Mesendoderm (in vitro differentiated cells): Measurements from ENCODE around the gene LRRC15.

ENCODE experiments used
- DNase-seq: peaks from one replicate; pipeline ENCODE4 v3.0.0; 2013
- H2AK5ac ChIP-seq: 2 replicates; pipeline ENCODE4 v1.6.1; 2013; ENCODE audit warnings: low read length, inconsistent platforms
- H2BK120ac ChIP-seq: 2 replicates; pipeline ENCODE4 v1.6.1; 2013; ENCODE audit warnings: low read depth, mild to moderate bottlenecking, low read length, moderate library complexity, mixed read lengths
- H2BK15ac ChIP-seq: replicated peaks from 2 replicates; pipeline ENCODE4 v1.6.1; 2013; ENCODE audit warnings: low read depth, mild to moderate bottlenecking, moderate library complexity
- H2BK5ac ChIP-seq: 2 replicates; pipeline ENCODE4 v1.6.1; 2013; ENCODE audit warnings: low read length, inconsistent platforms
- H3K18ac ChIP-seq: 2 replicates; pipeline ENCODE4 v1.6.1; 2013; ENCODE audit warnings: mild to moderate bottlenecking, low read length, mixed read lengths
- H3K23ac ChIP-seq: one replicate; pipeline ENCODE4 v1.6.1; 2013; ENCODE audit warnings: low read length
- H3K27ac ChIP-seq: 2 replicates; pipeline ENCODE4 v1.5.1; 2013; ENCODE audit warnings: low read depth, mild to moderate bottlenecking, inconsistent platforms, low read length, moderate library complexity
- H3K27me3 ChIP-seq: 2 replicates; pipeline ENCODE4 v1.6.1; 2013; ENCODE audit warnings: low read length, control low read depth, mild to moderate bottlenecking, inconsistent platforms; ENCODE audit not compliant: insufficient read depth, poor library complexity
- H3K36me3 ChIP-seq: 2 replicates; pipeline ENCODE4 v1.6.1; 2013; ENCODE audit warnings: low read length, inconsistent platforms; ENCODE audit not compliant: control insufficient read depth, insufficient read depth
- H3K4ac ChIP-seq: one replicate; pipeline ENCODE4 v1.6.1; 2013; ENCODE audit warnings: low read depth, mild to moderate bottlenecking, low read length, moderate library complexity
- H3K4me1 ChIP-seq: 2 replicates; pipeline ENCODE4 v1.6.1; 2013; ENCODE audit warnings: low read depth, low read length, inconsistent platforms; ENCODE audit not compliant: control insufficient read depth
- H3K4me2 ChIP-seq: 2 replicates; pipeline ENCODE4 v1.6.1; 2013; ENCODE audit warnings: low read length
- H3K4me3 ChIP-seq: 2 replicates; pipeline ENCODE4 v1.5.1; 2013; ENCODE audit warnings: mild to moderate bottlenecking, low read length
- H3K56ac ChIP-seq: one replicate; pipeline ENCODE4 v1.6.1; 2013; ENCODE audit warnings: low read length
- H3K79me1 ChIP-seq: 2 replicates; pipeline ENCODE4 v1.6.1; 2013; ENCODE audit warnings: low read length, inconsistent platforms
- H3K79me2 ChIP-seq: 2 replicates; pipeline ENCODE4 v1.6.1; 2013; ENCODE audit warnings: mild to moderate bottlenecking, low read length; ENCODE audit not compliant: control insufficient read depth, insufficient read depth
- H3K9ac ChIP-seq: 2 replicates; pipeline ENCODE4 v1.6.1; 2013; ENCODE audit warnings: low read length, inconsistent platforms
- H4K5ac ChIP-seq: one replicate; pipeline ENCODE4 v1.6.1; 2013; ENCODE audit warnings: low read length
- H4K8ac ChIP-seq: one replicate; pipeline ENCODE4 v1.6.1; 2013; ENCODE audit warnings: low read depth, mild to moderate bottlenecking, control low read depth, low read length, moderate library complexity
- WGBS: extraction: QIAGEN DNeasy Blood & Tissue Kit; methylation state at CpG from one replicate; pipeline ENCODE4 v1.1.7; 2013; ENCODE audit warnings: low lambda C conversion rate, missing lambda C conversion rate; ENCODE audit not compliant: insufficient coverage; ENCODE audit errors: extremely low coverage; 5-methylcytosine and 5-hydroxymethylcytosine counted together

LRRC15 gene

GRCh38 chr3:194375473-194376240 is 6.1 kb upstream of the LRRC15 start:
- Histone ChIP-seq H3K23ac (no peak overlapping the region), H2BK120ac (no peak overlapping the region), H3K27ac (no peak overlapping the region), H2BK15ac (no peak overlapping the region), H3K27me3 (no peaks in the 10 kb centered on the region), H4K8ac (no peak overlapping the region), H3K79me1 (no peaks in the 10 kb centered on the region), H3K56ac (peak overlapping the region; percentile 3), H3K18ac (no peak overlapping the region), H3K79me2 (no peaks in the 10 kb centered on the region), H3K36me3 (no peaks in the 10 kb centered on the region), H3K4ac (no peak overlapping the region), H3K4me3 (no peak overlapping the region), H2BK5ac (no peak overlapping the region), H3K4me1 (peaks cover 4% of the 10 kb centered on the region), H3K4me2 (no peak overlapping the region), H4K5ac (peak overlapping the region; percentile 47), H2AK5ac (no peak overlapping the region), H3K9ac (no peak overlapping the region)
- peak; percentile 90 for DNase-seq
- WGBS: no CpG with 5 or more reads among the region's 15 CpGs

- Histone ChIP-seq H3K18ac (no peak overlapping the region), H3K79me1 (no peaks in the 10 kb centered on the region)
These were observed 5.4 kb upstream of the LRRC15 start for GRCh38 chr3:194374935-194375334.

GRCh38 chr3:194373899-194374298 is 4.4 kb upstream of the LRRC15 start:
- Histone ChIP-seq H3K4me1 (peaks cover 5% of the 10 kb centered on the region), H4K8ac (no peak overlapping the region), H3K36me3 (no peaks in the 10 kb centered on the region), H2BK120ac (no peak overlapping the region), H3K9ac (no peak overlapping the region), H3K56ac (no peak overlapping the region), H3K4ac (no peak overlapping the region), H3K4me3 (no peak overlapping the region), H3K4me2 (no peak overlapping the region), H2AK5ac (no peak overlapping the region), H3K79me1 (no peaks in the 10 kb centered on the region), H3K79me2 (no peaks in the 10 kb centered on the region), H2BK5ac (no peak overlapping the region), H3K18ac (no peak overlapping the region), H3K27me3 (no peaks in the 10 kb centered on the region), H2BK15ac (no peak overlapping the region), H3K23ac (no peak overlapping the region), H3K27ac (no peak overlapping the region), H4K5ac (no peak overlapping the region)
- WGBS: no CpG with 5 or more reads among the region's 8 CpGs
- no peak for DNase-seq

More at GRCh38 chr3:194374935-194375334, 5.4 kb upstream of the LRRC15 start:
- Histone ChIP-seq H2BK120ac (no peak overlapping the region), H2BK5ac (no peak overlapping the region), H3K27ac (no peak overlapping the region), H4K5ac (no peak overlapping the region), H3K79me2 (no peaks in the 10 kb centered on the region), H3K4ac (no peak overlapping the region), H2BK15ac (no peak overlapping the region), H3K4me1 (peaks cover 4% of the 10 kb centered on the region), H4K8ac (no peak overlapping the region), H2AK5ac (no peak overlapping the region), H3K56ac (no peak overlapping the region), H3K27me3 (no peaks in the 10 kb centered on the region), H3K4me2 (no peak overlapping the region), H3K4me3 (no peak overlapping the region), H3K36me3 (no peaks in the 10 kb centered on the region), H3K23ac (no peak overlapping the region), H3K9ac (no peak overlapping the region)
- WGBS: no CpG with 5 or more reads among the region's 10 CpGs
- DNase-seq: no peak

GRCh38 chr3:194373028-194373427 is 3.5 kb upstream of the LRRC15 start:
- Histone ChIP-seq H3K4me1 (peaks cover 5% of the 10 kb centered on the region), H3K79me1 (no peaks in the 10 kb centered on the region), H4K8ac (no peak overlapping the region), H3K56ac (no peak overlapping the region), H3K4ac (no peak overlapping the region), H3K79me2 (no peaks in the 10 kb centered on the region), H3K27me3 (no peaks in the 10 kb centered on the region), H3K9ac (no peak overlapping the region), H3K23ac (no peak overlapping the region), H3K27ac (no peak overlapping the region), H4K5ac (no peak overlapping the region), H2BK5ac (no peak overlapping the region), H3K4me2 (no peak overlapping the region), H2AK5ac (no peak overlapping the region), H3K4me3 (no peak overlapping the region), H2BK15ac (no peak overlapping the region), H2BK120ac (no peak overlapping the region), H3K36me3 (no peaks in the 10 kb centered on the region), H3K18ac (no peak overlapping the region)
- DNase-seq: no peak
- no CpG with 5 or more reads among the region's 14 CpGs for WGBS

- Histone ChIP-seq H3K36me3 (no peaks in the 10 kb centered on the region), H3K4me1 (peaks cover 2% of the 10 kb centered on the region)
- DNase-seq: no peak
These were observed 1.2 kb upstream of the LRRC15 start for GRCh38 chr3:194370753-194371152.

GRCh38 chr3:194368918-194369317 is 625 bp downstream of the LRRC15 start:
- H3K4me2 ChIP-seq: no peak overlapping the region
- H3K79me1 ChIP-seq: no peaks in the 10 kb centered on the region
- H2BK5ac ChIP-seq: no peak overlapping the region
- H2AK5ac ChIP-seq: no peak overlapping the region
- no CpG with 5 or more reads among the region's 6 CpGs for WGBS
- no peak overlapping the region for H3K56ac ChIP-seq
- no peak overlapping the region for H4K5ac ChIP-seq
- no peak overlapping the region for H2BK15ac ChIP-seq
- H3K18ac ChIP-seq: no peak overlapping the region
- DNase-seq: no peak
- no peak overlapping the region for H4K8ac ChIP-seq
- H3K79me2 ChIP-seq: no peaks in the 10 kb centered on the region
- H3K4me1 ChIP-seq: peaks cover 2% of the 10 kb centered on the region
- H2BK120ac ChIP-seq: no peak overlapping the region
- H3K36me3 ChIP-seq: no peaks in the 10 kb centered on the region
- no peak overlapping the region for H3K4ac ChIP-seq
- no peak overlapping the region for H3K4me3 ChIP-seq
- H3K27ac ChIP-seq: no peak overlapping the region
- no peaks in the 10 kb centered on the region for H3K27me3 ChIP-seq
- H3K9ac ChIP-seq: no peak overlapping the region
- peak overlapping the region; percentile 1 for H3K23ac ChIP-seq

More at GRCh38 chr3:194370753-194371152, 1.2 kb upstream of the LRRC15 start:
- Histone ChIP-seq H2BK120ac (no peak overlapping the region), H3K79me1 (no peaks in the 10 kb centered on the region), H3K79me2 (no peaks in the 10 kb centered on the region), H3K27me3 (no peaks in the 10 kb centered on the region), H4K8ac (no peak overlapping the region), H3K18ac (no peak overlapping the region), H4K5ac (no peak overlapping the region), H3K56ac (no peak overlapping the region), H3K23ac (no peak overlapping the region), H2BK15ac (no peak overlapping the region), H3K4ac (no peak overlapping the region), H3K27ac (no peak overlapping the region), H3K4me3 (no peak overlapping the region), H3K4me2 (no peak overlapping the region), H2BK5ac (no peak overlapping the region), H3K9ac (no peak overlapping the region), H2AK5ac (no peak overlapping the region)
- WGBS: 100% methylated on average over 3 of the region's 10 CpGs
